Gastroesophageal sphincter (tissue), 4 donors: ENCODE measurements around the gene NEK7. TPM values are rescaled to one million over a fixed set of nuclear protein-coding genes. Genes with fewer than 3 reads are reported as not detected.

ENCODE experiments used
- ATAC-seq: fragments of 150-250 bp; one replicate; pipeline ENCODE4 v1.9.1; 2016; ENCODE audit warnings: mild to moderate bottlenecking, moderate library complexity
- H3K27ac ChIP-seq, 4 donors: fragments of 200-600 bp; sonication (generic) in 3 of 4; 1 replicate in 3 of 4; 2 replicates in 1 of 4; pipeline ENCODE4 v1.5.1; 2016 to 2019
- H3K27me3 ChIP-seq: fragments of 200-600 bp; sonication (generic); one replicate; pipeline ENCODE4 v1.5.1; 2019
- H3K36me3 ChIP-seq, 2 donors: fragments of 200-600 bp; sonication (generic); one replicate each; pipeline ENCODE4 v1.5.1; 2019; ENCODE audit warnings: control low read depth in 1 of 2
- H3K4me1 ChIP-seq, 3 donors: fragments of 200-600 bp; sonication (generic); 1 replicate in 2 of 3; 2 replicates in 1 of 3; pipeline ENCODE4 v1.5.1; 2016 to 2019; ENCODE audit warnings: control low read depth in 2 of 3
- H3K4me3 ChIP-seq, 2 donors: fragments of 200-600 bp; sonication (generic); one replicate each; pipeline ENCODE4 v1.5.1; 2019; ENCODE audit warnings: mild to moderate bottlenecking in 1 of 2, moderate library complexity in 1 of 2
- H3K9me3 ChIP-seq, 3 donors: fragments of 200-600 bp; sonication (generic); one replicate each; pipeline ENCODE4 v1.5.1; 2017 to 2019; ENCODE audit warnings: control low read depth in 2 of 3
- EP300 ChIP-seq: sonication (generic); formaldehyde crosslinking; IDR thresholded peaks from one replicate; pipeline ENCODE4 v1.6.1; 2017; ENCODE audit warnings: antibody characterized with exemption, mild to moderate bottlenecking
- POLR2A ChIP-seq, 2 donors: fragments of 450-650 bp; IDR thresholded peaks; one replicate each; pipeline ENCODE4 v1.6.1; 2017; ENCODE audit warnings: antibody characterized with exemption in 2 of 2, mild to moderate bottlenecking in 2 of 2, moderate library complexity in 1 of 2
- POLR2AphosphoS5 ChIP-seq: sonication (generic); formaldehyde crosslinking; IDR thresholded peaks from one replicate; pipeline ENCODE4 v1.6.1; 2017; ENCODE audit warnings: antibody characterized with exemption
- WGBS, 2 donors: methylation state at CpG; one replicate each; pipeline ENCODE4 v1.1.5; 2018; ENCODE audit warnings: low coverage in 1 of 2; 5-methylcytosine and 5-hydroxymethylcytosine counted together
- total RNA-seq, 4 donors: library from RNA; depleted of rRNA; stranded (reverse); fragments of >200 nt; gene quantifications; one replicate each; pipeline ENCODE4 v1.1.0, GENCODE V29; 2016
- TF ChIP-seq, protein P1 (sequence below), 4 experiments: fragments of 200-600 bp in 2 of 4; fragments of 450-650 bp in 2 of 4; sonication (generic) in 1 of 4; IDR thresholded peaks; one replicate each; pipeline ENCODE4 v1.5.1; 2017 to 2019; ENCODE audit warnings: antibody characterized with exemption in 4 of 4, mild to moderate bottlenecking in 2 of 4, moderate library complexity in 2 of 4

NEK7 gene
- total RNA-seq, 4 donors from 2014 or later, result 114 to 250 (median 181) TPM

DNA sequence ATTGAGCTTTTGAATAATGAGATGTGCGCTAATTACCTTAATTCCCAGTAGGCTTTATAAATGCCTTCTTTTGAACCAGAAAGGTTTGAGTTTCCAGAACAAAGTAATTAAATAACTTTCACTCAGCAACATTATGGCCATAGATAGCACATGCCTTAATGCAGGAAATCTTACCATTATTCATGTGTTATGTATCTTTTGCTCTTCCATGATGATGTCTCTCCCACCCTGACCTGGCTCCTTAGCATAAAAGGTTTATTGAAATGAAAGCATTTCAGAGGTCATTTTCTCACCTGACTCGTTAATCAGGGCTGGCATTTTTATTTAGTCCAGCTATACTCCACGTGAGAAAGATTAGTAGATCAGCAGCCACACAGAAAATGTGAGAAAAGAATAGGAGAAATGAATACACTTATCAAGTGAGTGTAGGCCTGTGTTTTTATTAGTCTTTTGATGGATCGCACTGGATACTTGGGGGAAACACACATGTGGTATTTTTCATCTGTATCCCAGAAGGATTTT is 203.5 kb downstream of the NEK7 start:
- Histone ChIP-seq H3K27me3 (no peaks in the 10 kb centered on the region), H3K4me3 (no peak overlapping the region), H3K27ac (no peak overlapping the region), H3K4me1 (no peaks in the 10 kb centered on the region), H3K9me3 (no peaks in the 10 kb centered on the region), H3K36me3 (no peaks in the 10 kb centered on the region)
- no peak for ATAC-seq
- 75 to 82% methylated on average over 2 to 4 of the region's 4 CpGs for WGBS, 2 donors
- TF ChIP-seq POLR2AphosphoS5, result no peak
- no peak for TF ChIP-seq EP300
- TF ChIP-seq, protein P1, sequence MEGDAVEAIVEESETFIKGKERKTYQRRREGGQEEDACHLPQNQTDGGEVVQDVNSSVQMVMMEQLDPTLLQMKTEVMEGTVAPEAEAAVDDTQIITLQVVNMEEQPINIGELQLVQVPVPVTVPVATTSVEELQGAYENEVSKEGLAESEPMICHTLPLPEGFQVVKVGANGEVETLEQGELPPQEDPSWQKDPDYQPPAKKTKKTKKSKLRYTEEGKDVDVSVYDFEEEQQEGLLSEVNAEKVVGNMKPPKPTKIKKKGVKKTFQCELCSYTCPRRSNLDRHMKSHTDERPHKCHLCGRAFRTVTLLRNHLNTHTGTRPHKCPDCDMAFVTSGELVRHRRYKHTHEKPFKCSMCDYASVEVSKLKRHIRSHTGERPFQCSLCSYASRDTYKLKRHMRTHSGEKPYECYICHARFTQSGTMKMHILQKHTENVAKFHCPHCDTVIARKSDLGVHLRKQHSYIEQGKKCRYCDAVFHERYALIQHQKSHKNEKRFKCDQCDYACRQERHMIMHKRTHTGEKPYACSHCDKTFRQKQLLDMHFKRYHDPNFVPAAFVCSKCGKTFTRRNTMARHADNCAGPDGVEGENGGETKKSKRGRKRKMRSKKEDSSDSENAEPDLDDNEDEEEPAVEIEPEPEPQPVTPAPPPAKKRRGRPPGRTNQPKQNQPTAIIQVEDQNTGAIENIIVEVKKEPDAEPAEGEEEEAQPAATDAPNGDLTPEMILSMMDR (IDR thresholded peaks at IDR 0.05), result no peak
- TF ChIP-seq POLR2A (IDR thresholded peaks at IDR 0.05), result no peak

DNA sequence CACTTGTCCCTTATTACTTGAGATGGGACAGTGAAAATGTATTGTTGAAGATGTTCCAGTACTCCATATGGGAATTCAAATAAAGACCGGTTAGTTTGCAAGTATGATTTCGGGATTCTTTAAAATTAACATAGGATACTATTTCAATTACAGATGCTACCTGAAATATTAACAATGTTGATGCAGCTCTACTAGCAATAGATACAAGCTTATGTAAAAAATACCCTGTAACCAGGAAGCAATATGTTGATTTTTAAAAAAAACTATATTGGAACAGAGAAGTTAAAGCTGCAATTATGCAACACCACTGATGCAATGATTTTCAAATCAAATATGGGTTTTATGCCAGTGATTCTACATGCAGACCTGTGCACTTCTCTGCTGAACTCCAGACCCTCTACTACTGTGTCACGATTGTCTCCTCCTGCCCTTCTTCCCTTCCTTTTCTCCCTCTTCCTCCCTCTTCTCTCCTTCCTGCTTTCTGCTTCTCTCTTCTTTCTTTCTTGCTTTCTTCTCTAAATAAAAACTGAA is 204.5 kb downstream of the NEK7 start:
- H3K36me3 ChIP-seq, result no peaks in the 10 kb centered on the region
- no peaks in the 10 kb centered on the region for H3K4me1 ChIP-seq
- 82 to 94% methylated on average over 3 of the region's 3 CpGs for WGBS, 2 donors
- no peak overlapping the region for H3K27ac ChIP-seq
- TF ChIP-seq, protein P1 (IDR thresholded peaks at IDR 0.05), result no peak
- TF ChIP-seq EP300 (no peak), POLR2A (IDR thresholded peaks at IDR 0.05) (no peak), POLR2AphosphoS5 (no peak)
- ATAC-seq, result no peak
- H3K9me3 ChIP-seq, result no peaks in the 10 kb centered on the region
- no peak overlapping the region for H3K4me3 ChIP-seq
- no peaks in the 10 kb centered on the region for H3K27me3 ChIP-seq

DNA sequence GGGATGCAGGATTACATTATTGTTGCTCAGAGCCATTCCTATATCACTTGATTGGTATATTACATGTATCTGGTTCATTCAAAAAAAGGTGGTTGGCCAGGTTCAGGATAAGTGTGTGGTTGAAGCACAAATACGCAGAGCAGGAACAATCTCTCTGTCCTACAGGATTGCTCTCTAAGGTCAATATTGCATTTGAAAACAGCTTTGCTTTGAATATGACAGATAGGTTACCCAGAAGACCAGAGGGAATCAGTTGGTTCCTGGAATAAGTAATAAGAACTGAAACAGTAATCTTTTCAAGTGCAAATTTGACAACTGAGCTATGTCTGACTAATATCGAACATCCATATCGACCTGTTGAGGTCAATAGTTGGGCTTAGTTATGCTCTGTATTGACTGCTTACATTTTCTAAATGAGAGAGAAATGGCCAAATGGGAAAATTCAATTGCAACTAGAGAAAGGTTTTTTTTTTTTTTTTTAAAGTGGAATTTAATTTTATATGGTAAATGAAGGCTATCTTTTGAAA is 206.9 kb downstream of the NEK7 start:
- no peaks in the 10 kb centered on the region for H3K27me3 ChIP-seq
- H3K36me3 ChIP-seq, result no peaks in the 10 kb centered on the region
- H3K4me1 ChIP-seq, result no peaks in the 10 kb centered on the region
- no peak for ATAC-seq
- 88% methylated on average over 2 to 3 of the region's 3 CpGs for WGBS, 2 donors
- H3K27ac ChIP-seq, result no peak overlapping the region
- no peak overlapping the region for H3K4me3 ChIP-seq
- H3K9me3 ChIP-seq, result no peaks in the 10 kb centered on the region
- TF ChIP-seq POLR2AphosphoS5 (no peak), POLR2A (IDR thresholded peaks at IDR 0.05) (no peak), EP300 (no peak)
- TF ChIP-seq, protein P1 (IDR thresholded peaks at IDR 0.05), result no peak

DNA sequence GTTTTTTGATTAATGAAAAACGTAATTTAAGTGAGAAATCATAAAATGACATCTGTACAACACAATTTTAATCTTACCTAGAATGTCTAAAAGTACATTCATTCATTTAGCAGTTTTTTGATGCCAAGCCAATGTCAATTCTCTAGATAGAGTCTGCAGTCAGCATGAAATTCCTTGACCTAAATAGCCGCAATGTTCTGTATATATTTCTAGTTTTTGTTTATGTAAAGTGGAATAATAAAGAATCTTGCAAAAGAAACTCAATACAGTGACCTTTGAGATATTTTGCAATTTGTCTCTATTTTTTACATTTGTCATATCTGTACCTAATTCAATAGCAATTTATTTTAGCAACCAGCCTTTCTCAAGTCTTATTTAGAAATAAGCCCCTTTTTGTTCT is 207.7 kb downstream of the NEK7 start:
- no peak for ATAC-seq
- H3K4me3 ChIP-seq, result no peak overlapping the region
- H3K27ac ChIP-seq, result no peak overlapping the region
- no peaks in the 10 kb centered on the region for H3K4me1 ChIP-seq
- H3K36me3 ChIP-seq, result no peaks in the 10 kb centered on the region
- no peaks in the 10 kb centered on the region for H3K9me3 ChIP-seq
- no peak for TF ChIP-seq POLR2A (IDR thresholded peaks at IDR 0.05)
- TF ChIP-seq, protein P1 (IDR thresholded peaks at IDR 0.05), result no peak
- no peak for TF ChIP-seq EP300
- no peak for TF ChIP-seq POLR2AphosphoS5
- WGBS, 2 donors, result 34 to 52% methylated on average over 2 of the region's 2 CpGs
- no peaks in the 10 kb centered on the region for H3K27me3 ChIP-seq

DNA sequence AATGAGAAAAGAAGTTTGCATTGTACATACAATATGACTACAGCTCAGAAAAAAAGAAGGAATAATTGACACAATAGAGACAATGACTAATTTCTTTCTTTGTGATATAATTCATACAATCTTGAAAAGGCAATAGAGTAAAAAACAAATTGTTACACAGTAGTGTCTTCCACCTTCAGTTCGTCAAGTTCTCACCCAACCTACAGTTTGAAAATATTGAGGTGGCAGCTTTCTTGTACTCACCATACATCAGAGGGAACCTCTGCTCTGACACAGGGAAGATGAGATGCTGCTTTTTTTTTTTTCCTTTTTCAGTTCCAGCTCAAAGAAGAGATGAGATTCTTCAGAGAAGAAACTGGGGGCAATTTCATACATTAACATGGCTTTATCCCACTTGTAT is 210.5 kb downstream of the NEK7 start:
- no peaks in the 10 kb centered on the region for H3K4me1 ChIP-seq
- H3K9me3 ChIP-seq, result no peaks in the 10 kb centered on the region
- H3K36me3 ChIP-seq, result no peaks in the 10 kb centered on the region
- H3K27ac ChIP-seq, result no peak overlapping the region
- no peak for ATAC-seq
- no peak for TF ChIP-seq EP300
- 73 to 92% methylated on average over 1 of the region's 1 CpG for WGBS, 2 donors
- no peak overlapping the region for H3K4me3 ChIP-seq
- no peaks in the 10 kb centered on the region for H3K27me3 ChIP-seq
